Thyroid gland (tissue), 4 donors: ENCODE measurements around the gene CST5. TPM values are rescaled to one million over a fixed set of nuclear protein-coding genes. Genes with fewer than 3 reads are reported as not detected.
"Not testable (repeated sequence)": the region's sequence is repeated elsewhere in the genome, so short reads cannot be mapped to it uniquely, and the experiment has no call there.

ENCODE experiments used
- DNase-seq, 2 donors: peaks; one replicate each; pipeline ENCODE4 v3.0.0-alpha.2; 2019
- H3K27ac ChIP-seq, 3 donors: fragments of 200-600 bp; sonication (generic); 1 replicate in 2 of 3; 2 replicates in 1 of 3; pipeline ENCODE4 v1.5.1; 2016 to 2019; ENCODE audit warnings: mild to moderate bottlenecking in 1 of 3, moderate library complexity in 1 of 3
- H3K27me3 ChIP-seq: fragments of 200-600 bp; sonication (generic); one replicate; pipeline ENCODE4 v1.5.1; 2019
- H3K36me3 ChIP-seq, 2 donors: fragments of 200-600 bp; sonication (generic); one replicate each; pipeline ENCODE4 v1.5.1; 2016 to 2019
- H3K4me1 ChIP-seq, 2 donors: fragments of 200-600 bp; sonication (generic); one replicate each; pipeline ENCODE4 v1.5.1; 2017 to 2019
- H3K4me3 ChIP-seq, 3 donors: fragments of 200-600 bp; sonication (generic); replicated peaks in 1 of 3; 1 replicate in 2 of 3; 2 replicates in 1 of 3; pipeline ENCODE4 v1.5.1; 2016; ENCODE audit warnings: mild to moderate bottlenecking in 1 of 3
- H3K9me3 ChIP-seq: fragments of 200-600 bp; sonication (generic); one replicate; pipeline ENCODE4 v1.5.1; 2017
- POLR2A ChIP-seq, 2 donors: fragments of 450-650 bp; IDR thresholded peaks; one replicate each; pipeline ENCODE4 v1.6.1; 2017; ENCODE audit warnings: antibody characterized with exemption in 2 of 2, mild to moderate bottlenecking in 2 of 2, moderate library complexity in 1 of 2
- WGBS, 2 donors: methylation state at CpG; one replicate each; pipeline ENCODE4 v1.1.5; 2017; 5-methylcytosine and 5-hydroxymethylcytosine counted together
- intact Hi-C: fragments of 100-400 bp; cut with DNase I; formaldehyde crosslinking; loops from one replicate; pipeline ENCODE4 v1.15.1; 2023
- total RNA-seq, 4 donors: library from RNA; depleted of rRNA; stranded (reverse); fragments of >200 nt; gene quantifications; one replicate each; pipeline ENCODE4 v1.2.3, GENCODE V29; 2016
- TF ChIP-seq, protein P1 (sequence below), 6 experiments: fragments of 200-600 bp in 3 of 6; fragments of 450-650 bp in 3 of 6; sonication (generic) in 3 of 6; IDR thresholded peaks; one replicate each; pipeline ENCODE4 v1.5.1; 2016 to 2019; ENCODE audit warnings: antibody characterized with exemption in 6 of 6, mild to moderate bottlenecking in 2 of 6, inconsistent platforms in 1 of 6, moderate library complexity in 1 of 6

The CST5 gene
- total RNA-seq, 4 donors from 2014 or later: not detected

DNA sequence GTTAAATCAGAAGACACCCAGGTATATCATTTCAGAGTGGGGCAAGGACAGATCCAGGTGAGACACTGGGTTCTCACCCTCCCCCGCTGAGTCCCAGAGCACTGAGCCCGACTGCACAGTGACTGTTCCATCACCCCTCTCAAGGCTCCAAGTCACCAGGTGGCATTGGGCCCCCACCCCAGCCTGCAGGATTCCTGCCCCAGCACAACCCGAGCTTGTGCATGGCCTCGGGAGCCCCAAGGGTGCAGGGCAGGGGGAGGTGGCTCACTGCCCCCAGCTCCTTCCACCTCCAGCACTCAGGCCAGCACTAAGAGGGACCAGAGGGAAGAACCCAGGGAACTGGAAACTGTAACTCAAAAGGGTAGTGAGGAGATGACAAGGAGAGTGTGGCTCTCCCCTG is 39.3 kb upstream of the CST5 start:
- TF ChIP-seq, protein P1, sequence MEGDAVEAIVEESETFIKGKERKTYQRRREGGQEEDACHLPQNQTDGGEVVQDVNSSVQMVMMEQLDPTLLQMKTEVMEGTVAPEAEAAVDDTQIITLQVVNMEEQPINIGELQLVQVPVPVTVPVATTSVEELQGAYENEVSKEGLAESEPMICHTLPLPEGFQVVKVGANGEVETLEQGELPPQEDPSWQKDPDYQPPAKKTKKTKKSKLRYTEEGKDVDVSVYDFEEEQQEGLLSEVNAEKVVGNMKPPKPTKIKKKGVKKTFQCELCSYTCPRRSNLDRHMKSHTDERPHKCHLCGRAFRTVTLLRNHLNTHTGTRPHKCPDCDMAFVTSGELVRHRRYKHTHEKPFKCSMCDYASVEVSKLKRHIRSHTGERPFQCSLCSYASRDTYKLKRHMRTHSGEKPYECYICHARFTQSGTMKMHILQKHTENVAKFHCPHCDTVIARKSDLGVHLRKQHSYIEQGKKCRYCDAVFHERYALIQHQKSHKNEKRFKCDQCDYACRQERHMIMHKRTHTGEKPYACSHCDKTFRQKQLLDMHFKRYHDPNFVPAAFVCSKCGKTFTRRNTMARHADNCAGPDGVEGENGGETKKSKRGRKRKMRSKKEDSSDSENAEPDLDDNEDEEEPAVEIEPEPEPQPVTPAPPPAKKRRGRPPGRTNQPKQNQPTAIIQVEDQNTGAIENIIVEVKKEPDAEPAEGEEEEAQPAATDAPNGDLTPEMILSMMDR (IDR thresholded peaks at IDR 0.05): no peak
- TF ChIP-seq POLR2A (IDR thresholded peaks at IDR 0.05): no peak
- Histone ChIP-seq H3K4me3 (no peak overlapping the region), H3K36me3 (no peaks in the 10 kb centered on the region), H3K4me1 (peaks cover 4 to 32% of the 10 kb centered on the region in 2 donors), H3K9me3 (no peaks in the 10 kb centered on the region), H3K27ac (no peak overlapping the region), H3K27me3 (no peaks in the 10 kb centered on the region)
- WGBS, 2 donors: 65 to 80% methylated on average over 3 to 4 of the region's 4 CpGs
- intact Hi-C loops: no loop called here
- DNase-seq: no peak

DNA sequence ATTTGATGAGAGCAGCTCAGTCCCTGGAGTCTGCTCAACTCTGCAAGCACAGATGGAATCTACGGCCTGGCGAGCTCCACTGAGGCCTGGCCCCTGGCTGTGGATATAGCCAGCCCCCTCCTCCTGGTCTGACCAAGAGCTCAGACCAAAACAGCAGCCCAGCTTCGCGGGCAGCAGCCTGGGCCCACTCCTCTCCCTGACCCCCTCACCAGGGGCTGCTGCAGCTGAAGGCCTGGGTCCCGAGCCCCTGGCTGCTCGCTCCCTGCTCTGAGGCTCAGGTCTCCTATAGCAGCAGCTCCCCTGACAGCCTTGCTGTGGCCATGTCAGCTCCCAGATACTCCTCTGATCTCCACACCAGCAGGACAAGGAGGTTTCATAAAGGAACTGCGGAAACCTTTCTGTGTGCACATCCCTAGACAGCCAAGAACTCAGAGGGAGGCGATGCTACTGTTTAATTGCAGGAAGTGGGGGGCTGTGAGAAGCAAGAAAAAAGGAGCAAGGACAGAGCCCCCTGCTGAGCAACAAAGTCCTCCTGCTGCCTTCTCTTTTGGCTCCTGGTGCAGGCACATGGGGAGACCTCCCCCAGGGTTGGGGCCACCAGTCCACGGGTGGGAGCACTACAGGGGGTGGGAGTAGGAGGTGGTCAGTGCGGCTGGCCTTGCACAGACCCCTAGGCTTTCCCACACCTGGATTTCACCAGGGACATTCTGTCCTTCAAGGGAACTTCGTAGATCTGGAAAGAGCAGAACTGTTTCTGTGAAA is 38.7 kb upstream of the CST5 start:
- no peaks in the 10 kb centered on the region for H3K27me3 ChIP-seq
- H3K27ac ChIP-seq: no peak overlapping the region
- WGBS, 2 donors: 73 to 86% methylated on average over 7 to 8 of the region's 11 CpGs
- H3K9me3 ChIP-seq: no peaks in the 10 kb centered on the region
- H3K4me1 ChIP-seq: peaks cover 4 to 32% of the 10 kb centered on the region in 2 donors
- TF ChIP-seq POLR2A (IDR thresholded peaks at IDR 0.05): no peak
- TF ChIP-seq, protein P1 (IDR thresholded peaks at IDR 0.05): no peak
- DNase-seq: no peak
- no peaks in the 10 kb centered on the region for H3K36me3 ChIP-seq
- intact Hi-C loops: no loop called here
- no peak overlapping the region for H3K4me3 ChIP-seq

DNA sequence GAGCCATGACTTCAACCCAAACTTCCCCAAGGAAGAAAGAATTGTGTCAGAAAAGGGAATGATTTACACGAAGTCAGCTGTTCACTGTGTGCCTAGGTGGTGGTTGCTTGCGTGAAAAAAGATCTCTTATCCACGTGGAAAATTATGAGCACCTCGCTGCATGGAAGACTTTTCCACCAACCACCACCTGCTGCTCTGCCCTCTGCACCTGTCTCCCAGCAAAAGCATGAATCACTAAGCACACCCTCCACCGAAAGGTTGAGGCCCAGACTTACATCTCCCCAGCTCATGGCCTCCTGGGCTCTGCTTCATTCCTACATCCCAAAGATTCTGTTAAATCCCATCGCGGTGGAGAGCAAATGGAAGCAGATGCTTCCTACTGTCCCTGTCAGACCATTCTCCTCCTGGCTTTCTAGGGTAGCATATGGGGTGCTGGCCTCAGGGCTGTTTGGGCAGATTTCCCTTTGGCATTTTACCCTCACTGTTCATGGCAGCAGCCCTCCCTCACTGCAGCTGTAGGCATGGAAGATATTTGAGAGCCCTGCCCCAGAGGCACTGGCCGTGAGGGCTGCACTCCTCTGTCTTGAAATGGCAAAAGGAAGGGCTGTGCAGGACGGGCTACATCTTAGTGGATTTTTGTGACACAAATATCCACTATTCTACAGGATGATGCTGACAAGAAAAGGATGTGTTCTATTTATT is 37.6 kb upstream of the CST5 start:
- no peak overlapping the region for H3K4me3 ChIP-seq
- peaks cover 4 to 32% of the 10 kb centered on the region in 2 donors for H3K4me1 ChIP-seq
- no peak for DNase-seq
- no peak for TF ChIP-seq POLR2A (IDR thresholded peaks at IDR 0.05)
- TF ChIP-seq, protein P1 (IDR thresholded peaks at IDR 0.05): no peak
- 88 to 95% methylated on average over 9 of the region's 9 CpGs for WGBS, 2 donors
- H3K27me3 ChIP-seq: no peaks in the 10 kb centered on the region
- intact Hi-C loops: no loop called here
- H3K27ac ChIP-seq: no peak overlapping the region
- H3K9me3 ChIP-seq: no peaks in the 10 kb centered on the region
- H3K36me3 ChIP-seq: no peaks in the 10 kb centered on the region

DNA sequence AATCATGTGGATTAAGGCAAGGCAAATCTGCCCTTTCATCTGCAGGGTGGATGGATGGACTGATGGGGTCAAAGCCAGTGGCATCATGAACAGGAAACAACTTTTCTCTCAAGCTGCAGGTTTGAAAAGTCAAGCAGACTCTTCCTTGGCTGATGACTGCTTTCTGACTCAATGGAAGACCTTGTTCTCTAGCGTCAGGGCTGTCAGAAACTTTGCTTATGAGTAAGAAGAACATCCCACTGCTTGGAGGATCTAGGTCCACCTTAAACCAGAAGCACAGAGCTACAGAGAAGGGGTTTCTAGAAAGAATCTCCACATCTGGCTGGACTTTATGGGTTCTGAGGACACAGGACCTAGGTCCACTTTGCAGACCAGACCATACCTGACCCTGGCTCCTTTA is 36.3 kb upstream of the CST5 start:
- Histone ChIP-seq H3K4me3 (no peak overlapping the region), H3K27ac (no peak overlapping the region), H3K36me3 (no peaks in the 10 kb centered on the region), H3K9me3 (no peaks in the 10 kb centered on the region), H3K4me1 (peaks cover 4 to 20% of the 10 kb centered on the region in 2 donors), H3K27me3 (no peaks in the 10 kb centered on the region)
- DNase-seq: no peak
- WGBS, 2 donors: 82 to 85% methylated on average over 1 of the region's 1 CpG
- no peak for TF ChIP-seq POLR2A (IDR thresholded peaks at IDR 0.05)
- TF ChIP-seq, protein P1 (IDR thresholded peaks at IDR 0.05): no peak
- intact Hi-C loops: no loop called here

DNA sequence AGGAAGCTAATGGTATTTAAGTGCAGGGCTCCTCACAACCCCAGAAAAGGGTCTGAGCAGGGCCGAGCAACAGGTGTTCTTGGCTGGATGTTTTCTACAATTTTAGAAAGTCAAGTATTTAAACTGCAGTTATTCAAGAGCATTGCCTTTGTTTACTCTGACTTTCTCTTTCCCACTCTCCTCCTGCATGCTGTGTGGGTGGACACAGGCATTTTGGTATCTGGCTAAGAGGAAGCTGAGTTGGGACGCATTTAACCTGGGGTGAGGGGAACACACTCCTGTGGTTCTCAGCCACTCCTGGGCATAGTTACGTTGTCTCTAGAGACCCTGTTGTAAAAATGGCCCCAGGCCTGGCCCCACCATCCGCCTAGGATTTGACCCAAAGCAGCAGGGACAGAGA is 34.9 kb upstream of the CST5 start:
- H3K27ac ChIP-seq, intact Hi-C loops, H3K9me3 ChIP-seq, H3K36me3 ChIP-seq, H3K27me3 ChIP-seq, DNase-seq, H3K4me1 ChIP-seq, H3K4me3 ChIP-seq: not testable (repeated sequence)
- WGBS, 2 donors: 62 to 68% methylated on average over 4 of the region's 4 CpGs
